ENCODE data around the gene ICAM2.

GRCh38 chr17:64024781-64025731 lies 4.6 kb upstream of the ICAM2 start:
- TF ChIP-seq ZFP3 (CRISPR knock-in tag; IDR thresholded peaks at IDR 0.05) (no peak), ZFP30 (CRISPR knock-in tag; IDR thresholded peaks at IDR 0.05) (no peak), POU6F1 (CRISPR knock-in tag; IDR thresholded peaks at IDR 0.05; ENCODE audit: borderline replicate concordance, low read depth) (no peak), PATZ1 (CRISPR knock-in tag; IDR thresholded peaks at IDR 0.05; ENCODE audit: borderline replicate concordance) (no peak), RARB (CRISPR knock-in tag; IDR thresholded peaks at IDR 0.05) (no peak), OSR1 (CRISPR knock-in tag; IDR thresholded peaks at IDR 0.05) (no peak), ARNTL (CRISPR knock-in tag; IDR thresholded peaks at IDR 0.05; ENCODE audit: borderline replicate concordance, low read depth) (no peak), ZNF565 (CRISPR knock-in tag; conservative IDR thresholded peaks at IDR 0.05; ENCODE audit: low read depth) (no peak)

Data from SK-N-SH treated with all-trans-retinoic acid at 6 μM for 48 hours (cell line).